PC-3 (cell line): Measurements from ENCODE around the gene ANKRD53.

ENCODE experiments used
- CTCF ChIP-seq: fragments of 300-600 bp; sonication (generic); conservative IDR thresholded peaks from 2 replicates; pipeline ENCODE4 v1.5.1; 2017; ENCODE audit warnings: antibody characterized with exemption, low read depth, mild to moderate bottlenecking, low read length
- EZH2 ChIP-seq: fragments of 300-600 bp; sonication (generic); IDR thresholded peaks from one replicate; pipeline ENCODE4 v1.6.1; 2017; ENCODE audit warnings: antibody characterized with exemption, mild to moderate bottlenecking, low read length; ENCODE audit not compliant: unreplicated experiment
- EZH2phosphoT487 ChIP-seq: fragments of 300-600 bp; sonication (generic); IDR thresholded peaks from 2 replicates; pipeline ENCODE4 v1.6.1; 2018; ENCODE audit warnings: mild to moderate bottlenecking, antibody characterized with exemption, low read length, borderline replicate concordance

- TF ChIP-seq EZH2 = no peak
- TF ChIP-seq EZH2phosphoT487 = no peak
- no peak for TF ChIP-seq CTCF
Measured at GRCh38 chr2:71006955-71007799, 28.7 kb downstream of the ANKRD53 start.
